ENCODE results near the gene RGCC.

RGCC gene

GRCh38 chr13:41454170-41454569, 3.2 kb upstream of the RGCC start:
- no peak for DNase-seq

GRCh38 chr13:41455725-41456419, 1.5 kb upstream of the RGCC start:
- DNase-seq = no peak

GRCh38 chr13:41457589-41458186, 338 bp downstream of the RGCC start:
- peak in 1 of 3 donors; percentile 40 for DNase-seq

- DNase-seq = peak; percentile 56 to 68 (median 62)
Measured at GRCh38 chr13:41458187-41458760, 924 bp downstream of the RGCC start.

GRCh38 chr13:41458761-41459431, 1.5 kb downstream of the RGCC start:
- DNase-seq = peak; percentile 82 to 84 (median 83)

- peak in 1 of 3 donors; percentile 8 for DNase-seq
Measured at GRCh38 chr13:41459432-41460073, 2.2 kb downstream of the RGCC start.

GRCh38 chr13:41460074-41460465, 2.7 kb downstream of the RGCC start:
- no peak for DNase-seq

GRCh38 chr13:41460930-41461329, 3.6 kb downstream of the RGCC start:
- DNase-seq = no peak

GRCh38 chr13:41461527-41462139, 4.3 kb downstream of the RGCC start:
- no peak for DNase-seq

- no peak for DNase-seq
Measured at GRCh38 chr13:41462427-41462826, 5.1 kb downstream of the RGCC start.

- peak in 2 of 3 donors; percentile 26 to 37 for DNase-seq
Measured at GRCh38 chr13:41463838-41464602, 6.7 kb downstream of the RGCC start.

- peak; percentile 93 to 96 (median 95) for DNase-seq
Measured at GRCh38 chr13:41465241-41465847, 8.0 kb downstream of the RGCC start.

- DNase-seq = peak in 2 of 3 donors; percentile 26 to 39
Measured at GRCh38 chr13:41465898-41466320, 8.6 kb downstream of the RGCC start.

- DNase-seq = no peak
Measured at GRCh38 chr13:41467425-41467945, 10.1 kb downstream of the RGCC start.

- DNase-seq = no peak
Measured at GRCh38 chr13:41468631-41469030, 11.3 kb downstream of the RGCC start.

- DNase-seq = no peak
Measured at GRCh38 chr13:41470196-41470595, 12.8 kb downstream of the RGCC start.

- DNase-seq = no peak
Measured at GRCh38 chr13:41471785-41472184, 14.4 kb downstream of the RGCC start.

- no peak for DNase-seq
Measured at GRCh38 chr13:41487222-41487621, 29.9 kb downstream of the RGCC start.

- DNase-seq = no peak
Measured at GRCh38 chr13:41488124-41488523, 30.8 kb downstream of the RGCC start.

GRCh38 chr13:41490371-41491015, 33.1 kb downstream of the RGCC start:
- peak; percentile 22 to 64 (median 62) for DNase-seq

- peak in 2 of 3 donors; percentile 33 to 48 for DNase-seq
Measured at GRCh38 chr13:41491436-41491835, 34.1 kb downstream of the RGCC start.

All from suppressor macrophage treated with lipopolysaccharide for 1 hour (primary cell).